ENCODE measurements around the gene RRP1. TPM values are rescaled to one million over a fixed set of nuclear protein-coding genes. Genes with fewer than 3 reads are reported as not detected.

The RRP1 gene
- total RNA-seq, 1 donor from 2014 or later, result 31.9 TPM

- H3K27me3 ChIP-seq (ENCODE audit: control insufficient read depth, insufficient read depth, low read length), result no peaks in the 10 kb centered on the region
- no peak for DNase-seq (ENCODE audit: low read depth)
- no peak overlapping the region for H3K4me3 ChIP-seq (ENCODE audit: low read depth, low read length)
- peaks cover 18% of the 10 kb centered on the region for H3K36me3 ChIP-seq (ENCODE audit: control insufficient read depth, insufficient read depth, low read length)
- TF ChIP-seq CTCF (IDR thresholded peaks at IDR 0.05; ENCODE audit: insufficient read depth, low read length, poor library complexity, severe bottlenecking), result no peak
Observed at GRCh38 chr21:43751955-43752591, 37.3 kb upstream of the RRP1 start.

GRCh38 chr21:43752758-43753438 is 36.5 kb upstream of the RRP1 start:
- no peak overlapping the region for H3K4me3 ChIP-seq (ENCODE audit: low read depth, low read length)
- no peak for TF ChIP-seq CTCF (IDR thresholded peaks at IDR 0.05; ENCODE audit: insufficient read depth, low read length, poor library complexity, severe bottlenecking)
- DNase-seq (ENCODE audit: low read depth), result no peak
- H3K36me3 ChIP-seq (ENCODE audit: control insufficient read depth, insufficient read depth, low read length), result peaks cover 19% of the 10 kb centered on the region
- H3K27me3 ChIP-seq (ENCODE audit: control insufficient read depth, insufficient read depth, low read length), result no peaks in the 10 kb centered on the region

GRCh38 chr21:43753439-43753799 is 36.0 kb upstream of the RRP1 start:
- no peaks in the 10 kb centered on the region for H3K27me3 ChIP-seq (ENCODE audit: control insufficient read depth, insufficient read depth, low read length)
- peaks cover 20% of the 10 kb centered on the region for H3K36me3 ChIP-seq (ENCODE audit: control insufficient read depth, insufficient read depth, low read length)
- no peak for TF ChIP-seq CTCF (IDR thresholded peaks at IDR 0.05; ENCODE audit: insufficient read depth, low read length, poor library complexity, severe bottlenecking)
- DNase-seq (ENCODE audit: low read depth), result no peak
- no peak overlapping the region for H3K4me3 ChIP-seq (ENCODE audit: low read depth, low read length)

GRCh38 chr21:43754948-43755781 is 34.2 kb upstream of the RRP1 start:
- no peak for DNase-seq (ENCODE audit: low read depth)
- peaks cover 18% of the 10 kb centered on the region for H3K36me3 ChIP-seq (ENCODE audit: control insufficient read depth, insufficient read depth, low read length)
- no peak overlapping the region for H3K4me3 ChIP-seq (ENCODE audit: low read depth, low read length)
- TF ChIP-seq CTCF (IDR thresholded peaks at IDR 0.05; ENCODE audit: insufficient read depth, low read length, poor library complexity, severe bottlenecking), result no peak
- H3K27me3 ChIP-seq (ENCODE audit: control insufficient read depth, insufficient read depth, low read length), result no peaks in the 10 kb centered on the region

GRCh38 chr21:43755820-43756594 is 33.4 kb upstream of the RRP1 start:
- Histone ChIP-seq H3K36me3 (ENCODE audit: control insufficient read depth, insufficient read depth, low read length) (peaks cover 14% of the 10 kb centered on the region), H3K27me3 (ENCODE audit: control insufficient read depth, insufficient read depth, low read length) (no peaks in the 10 kb centered on the region), H3K4me3 (ENCODE audit: low read depth, low read length) (no peak overlapping the region)
- no peak for TF ChIP-seq CTCF (IDR thresholded peaks at IDR 0.05; ENCODE audit: insufficient read depth, low read length, poor library complexity, severe bottlenecking)
- no peak for DNase-seq (ENCODE audit: low read depth)
